Activated T-cell treated with anti-CD3 and anti-CD28 coated beads, Interleukin-2, amount 50 U/mL, for 1 hour (primary cell): Measurements from ENCODE around the gene PSKH1.
"Not testable (repeated sequence)": the region's sequence is repeated elsewhere in the genome, so short reads cannot be mapped to it uniquely, and the experiment has no call there.

Experiments used
- DNase-seq: peaks from one replicate; pipeline ENCODE4 v3.0.0-alpha.2; 2020

PSKH1 gene

DNA sequence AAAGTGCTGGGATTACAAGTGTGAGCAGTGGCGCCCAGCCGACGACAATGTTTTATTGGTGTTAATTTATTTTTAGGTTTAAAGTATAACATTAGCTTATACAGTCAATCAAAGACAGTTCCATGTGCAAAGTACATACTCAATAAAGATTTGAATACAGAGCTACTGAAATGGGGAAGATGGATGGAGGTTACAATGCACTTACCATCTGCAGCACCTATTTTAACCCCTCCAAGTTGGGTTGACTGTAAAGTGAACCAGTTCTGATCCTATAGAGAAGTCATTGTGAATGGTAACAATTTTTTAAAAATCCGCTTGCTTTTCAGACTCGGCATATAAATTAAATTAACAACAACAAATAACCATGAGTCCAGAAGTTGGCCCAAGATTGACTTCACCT lies 679 bp upstream of the PSKH1 start:
- no peak for DNase-seq

DNA sequence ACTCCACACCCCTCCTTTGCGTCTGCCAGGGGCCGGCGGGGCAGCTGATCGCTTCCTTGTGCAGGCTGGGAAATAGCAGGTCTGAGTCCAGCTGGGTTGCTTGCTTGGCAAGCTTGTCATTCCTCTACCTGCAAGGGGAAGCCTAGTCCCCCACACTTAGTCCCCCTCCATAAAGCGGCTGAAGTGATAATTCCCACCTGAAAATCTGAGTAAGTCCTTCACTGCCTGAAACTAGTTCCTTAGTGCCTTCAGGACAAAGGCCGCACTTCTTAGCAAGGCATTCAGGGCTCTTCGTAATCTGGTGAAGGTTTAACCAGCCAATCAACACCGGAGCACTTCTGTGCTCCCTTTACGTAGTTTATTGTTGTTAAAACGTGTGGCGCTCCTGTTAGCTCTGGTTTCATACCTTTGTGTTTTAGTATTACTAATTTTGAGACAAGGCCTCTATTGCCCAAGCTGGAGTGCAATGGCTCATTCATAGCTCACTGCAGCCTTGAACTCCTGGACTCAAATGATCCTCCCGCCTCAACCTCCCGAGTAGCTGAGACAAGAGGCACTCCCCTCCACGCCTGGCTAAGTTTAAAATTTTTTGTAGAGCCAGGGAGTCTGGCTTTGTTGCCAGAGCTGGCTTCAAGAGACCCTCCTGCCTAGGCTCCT lies 817 bp downstream of the PSKH1 start:
- DNase-seq, result no peak

DNA sequence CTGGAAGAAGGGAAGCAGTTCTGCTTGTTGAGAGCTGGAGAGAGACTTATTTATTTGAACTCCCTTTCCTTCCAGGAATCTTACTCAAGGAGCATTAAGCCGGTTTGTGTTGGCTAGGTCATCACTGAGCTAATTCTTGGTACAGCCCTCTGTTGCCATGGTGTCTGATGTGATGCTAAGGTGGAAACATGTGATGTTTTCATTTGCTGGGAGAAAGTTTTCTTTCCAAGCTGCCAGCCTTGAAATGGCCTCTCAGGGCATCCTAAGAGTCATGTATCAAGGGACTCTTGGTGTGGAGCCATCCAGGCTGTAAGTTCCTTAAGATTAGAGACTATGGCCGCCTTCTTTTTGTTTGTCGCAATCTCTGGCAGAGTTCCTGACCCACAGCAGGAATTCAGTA lies 4.2 kb downstream of the PSKH1 start:
- no peak for DNase-seq

- DNase-seq, result no peak
Observed at GRCh38 chr16:67901734-67902133, 8.7 kb downstream of the PSKH1 start.

DNA sequence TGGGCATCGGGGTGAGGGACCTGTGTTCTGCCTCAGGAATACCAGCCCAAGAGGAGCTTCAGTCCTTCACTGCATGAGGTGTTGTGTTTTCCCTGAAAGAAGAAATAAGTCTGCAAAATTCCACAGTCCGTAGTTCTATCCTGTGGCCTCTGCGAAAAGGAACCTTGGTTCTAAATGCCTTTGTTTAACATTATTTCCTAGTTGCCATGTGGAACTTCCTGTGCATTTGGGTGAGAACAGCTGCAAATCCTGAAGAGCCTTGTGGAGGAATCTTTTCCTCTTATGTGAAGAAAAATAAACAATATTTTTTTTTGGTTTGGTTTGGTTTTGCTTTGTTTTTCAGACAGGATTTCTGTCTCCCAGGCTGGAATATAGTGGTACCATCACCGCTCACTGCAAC lies 9.8 kb downstream of the PSKH1 start:
- DNase-seq, result no peak

- no peak for DNase-seq
Observed at GRCh38 chr16:67907397-67908180, 14.5 kb downstream of the PSKH1 start.

DNA sequence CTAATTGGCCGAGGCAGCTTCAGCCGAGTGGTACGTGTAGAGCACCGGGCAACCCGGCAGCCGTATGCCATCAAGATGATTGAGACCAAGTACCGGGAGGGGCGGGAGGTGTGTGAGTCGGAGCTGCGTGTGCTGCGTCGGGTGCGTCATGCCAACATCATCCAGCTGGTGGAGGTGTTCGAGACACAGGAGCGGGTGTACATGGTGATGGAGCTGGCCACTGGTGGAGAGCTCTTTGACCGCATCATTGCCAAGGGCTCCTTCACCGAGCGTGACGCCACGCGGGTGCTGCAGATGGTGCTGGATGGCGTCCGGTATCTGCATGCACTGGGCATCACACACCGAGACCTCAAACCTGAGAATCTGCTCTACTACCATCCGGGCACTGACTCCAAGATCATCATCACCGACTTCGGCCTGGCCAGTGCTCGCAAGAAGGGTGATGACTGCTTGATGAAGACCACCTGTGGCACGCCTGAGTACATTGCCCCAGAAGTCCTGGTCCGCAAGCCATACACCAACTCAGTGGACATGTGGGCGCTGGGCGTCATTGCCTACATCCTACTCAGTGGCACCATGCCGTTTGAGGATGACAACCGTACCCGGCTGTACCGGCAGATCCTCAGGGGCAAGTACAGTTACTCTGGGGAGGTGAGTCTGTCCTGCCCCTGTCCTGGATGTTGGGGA lies 16.1 kb downstream of the PSKH1 start:
- DNase-seq, result no peak

DNA sequence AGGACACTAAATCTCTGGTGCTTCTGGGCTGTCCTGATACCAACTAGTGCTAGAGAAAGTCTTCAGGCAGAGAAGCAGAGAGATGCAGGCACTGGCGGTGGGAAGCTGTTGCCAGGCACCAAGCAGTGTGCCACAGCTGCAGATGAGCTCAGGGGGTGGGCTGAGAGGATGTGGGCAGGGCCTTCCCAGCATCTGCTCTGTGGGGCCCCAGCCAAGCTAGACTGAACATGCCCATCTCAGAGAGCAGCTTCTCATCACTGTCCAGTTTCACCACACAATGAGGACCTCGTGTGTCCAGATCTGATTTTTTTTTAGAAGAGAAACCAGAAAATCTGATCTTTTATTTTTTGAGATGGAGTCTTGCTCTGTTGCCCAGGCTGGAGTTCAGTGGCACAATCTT lies 17.1 kb downstream of the PSKH1 start:
- DNase-seq, result no peak

DNA sequence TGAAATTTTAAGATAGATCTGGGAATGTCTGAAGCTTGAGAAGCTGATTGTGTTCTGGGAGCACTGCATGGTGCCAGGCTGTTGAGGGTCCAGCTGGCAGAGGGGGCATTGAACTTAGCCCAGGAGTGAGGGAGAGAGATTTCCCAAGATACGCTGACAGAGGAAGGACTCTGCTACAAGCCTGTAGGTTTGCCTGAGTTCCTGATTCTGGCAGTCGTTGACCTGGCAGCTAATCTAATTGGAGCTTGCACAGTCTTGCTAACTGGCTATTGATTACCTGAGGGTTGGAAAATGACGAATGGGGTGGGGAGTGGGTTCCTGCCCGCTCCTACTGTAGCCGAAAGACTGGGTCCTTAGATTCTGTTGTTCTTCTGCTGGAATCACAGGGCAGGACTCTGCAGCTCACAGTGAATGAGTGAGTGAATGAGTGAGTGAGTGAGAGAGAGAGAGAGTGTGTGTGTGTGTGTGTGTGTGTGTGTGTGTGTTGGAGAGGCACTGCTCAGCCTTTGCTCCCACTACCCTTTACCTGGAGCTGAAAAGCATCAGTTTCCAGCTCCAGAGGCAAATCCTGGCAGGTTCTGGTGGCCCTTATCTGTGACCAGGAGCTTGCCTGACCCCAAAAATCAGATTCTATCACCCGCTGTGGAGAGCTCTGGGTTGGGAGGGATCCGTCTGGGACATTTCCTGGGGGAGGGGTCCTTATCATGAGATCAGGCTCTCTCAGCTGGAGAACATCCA lies 21.9 kb downstream of the PSKH1 start:
- no peak for DNase-seq

DNA sequence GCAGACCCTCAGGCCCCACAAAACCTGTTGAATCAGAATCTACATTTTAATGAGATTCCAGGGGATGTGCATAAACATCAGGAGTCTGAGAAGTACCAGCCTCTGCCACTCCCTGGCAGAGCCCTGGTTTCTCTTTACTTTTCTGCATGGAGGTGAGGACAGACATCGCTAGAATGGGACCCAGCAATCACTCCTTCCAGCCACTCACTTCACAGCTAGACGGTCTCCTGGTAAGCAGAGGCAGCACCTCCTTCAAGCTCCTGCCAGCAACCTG lies 22.4 kb downstream of the PSKH1 start:
- DNase-seq, result not testable (repeated sequence)

DNA sequence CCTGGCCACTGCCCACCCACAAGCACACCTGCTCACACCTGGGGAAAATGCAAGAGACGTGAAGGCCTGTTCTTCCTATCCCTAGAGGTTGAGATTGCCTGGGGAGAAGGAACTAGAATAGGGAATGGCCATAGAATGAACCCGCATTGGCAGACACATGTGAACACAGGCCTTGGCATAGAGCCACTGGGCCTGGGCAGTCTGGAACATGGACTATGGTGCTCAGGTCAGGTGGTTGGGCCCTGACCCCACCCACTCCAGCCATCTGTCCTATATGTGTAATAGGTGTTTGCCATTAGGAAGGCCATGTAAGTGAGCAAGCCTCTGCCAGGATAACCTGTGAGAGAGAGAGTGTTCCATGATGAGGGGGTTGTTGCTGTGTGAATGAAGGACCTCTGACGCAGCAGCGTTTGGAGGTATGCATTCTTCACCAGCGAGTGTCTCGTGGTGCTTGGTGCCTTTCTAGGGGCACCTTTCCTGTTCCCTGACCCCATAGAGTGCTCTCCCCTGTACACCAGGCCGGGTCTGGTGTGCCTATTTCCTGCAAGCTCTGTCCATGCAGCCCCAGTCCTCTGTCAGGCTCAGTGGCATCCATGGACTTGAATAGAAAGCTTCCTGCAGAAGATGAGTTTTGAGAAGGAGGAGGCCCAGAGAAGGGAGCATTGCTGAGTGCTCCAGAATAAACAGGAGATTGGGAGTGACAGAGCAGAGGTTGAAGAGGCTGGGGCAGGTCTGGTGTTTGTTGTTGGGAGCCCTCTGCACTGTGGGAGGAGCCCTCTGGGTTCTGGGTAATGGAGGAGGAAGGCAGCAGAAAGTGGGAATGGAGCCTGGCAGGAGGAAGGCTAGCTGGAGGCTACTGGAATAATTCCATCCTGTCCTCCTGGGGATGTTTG lies 23.0 kb downstream of the PSKH1 start:
- no peak for DNase-seq

DNA sequence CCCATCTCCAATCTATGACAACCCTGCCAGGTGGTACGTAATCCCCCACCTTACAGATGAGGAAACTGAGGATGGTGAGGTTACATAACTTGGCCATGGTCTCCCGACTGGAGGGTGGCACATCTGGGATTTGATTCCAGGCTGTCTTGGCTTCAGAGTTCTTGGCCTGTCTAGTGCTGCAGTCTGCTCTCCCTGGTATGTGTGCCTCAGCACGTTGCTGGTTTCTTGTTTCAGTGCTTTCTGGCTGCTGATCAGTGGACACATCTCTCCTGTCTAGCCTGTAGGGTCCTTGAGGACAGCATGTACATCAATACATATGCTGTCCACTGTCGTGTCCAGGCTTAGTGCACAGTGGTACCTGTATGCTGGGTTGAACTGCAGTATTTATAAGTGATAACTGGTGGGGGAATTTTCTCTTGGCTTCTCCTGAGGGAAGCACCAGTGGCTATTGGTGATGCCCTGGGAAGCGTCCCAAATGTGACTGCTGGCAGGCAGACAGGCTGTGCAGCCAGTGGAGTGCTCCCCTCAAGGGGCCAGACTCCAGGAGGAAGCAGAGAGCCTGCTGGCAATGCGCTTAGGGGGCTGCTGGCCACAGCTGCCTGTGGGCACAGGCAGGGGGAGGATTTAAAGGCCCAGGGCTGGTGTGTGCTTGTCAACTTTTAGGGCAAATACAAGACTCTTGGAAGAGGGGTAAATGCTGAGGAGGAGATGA lies 24.2 kb downstream of the PSKH1 start:
- no peak for DNase-seq

GRCh38 chr16:67917852-67918236 lies 24.8 kb downstream of the PSKH1 start:
- DNase-seq, result no peak

- no peak for DNase-seq
Observed at GRCh38 chr16:67919622-67920221, 26.7 kb downstream of the PSKH1 start.

DNA sequence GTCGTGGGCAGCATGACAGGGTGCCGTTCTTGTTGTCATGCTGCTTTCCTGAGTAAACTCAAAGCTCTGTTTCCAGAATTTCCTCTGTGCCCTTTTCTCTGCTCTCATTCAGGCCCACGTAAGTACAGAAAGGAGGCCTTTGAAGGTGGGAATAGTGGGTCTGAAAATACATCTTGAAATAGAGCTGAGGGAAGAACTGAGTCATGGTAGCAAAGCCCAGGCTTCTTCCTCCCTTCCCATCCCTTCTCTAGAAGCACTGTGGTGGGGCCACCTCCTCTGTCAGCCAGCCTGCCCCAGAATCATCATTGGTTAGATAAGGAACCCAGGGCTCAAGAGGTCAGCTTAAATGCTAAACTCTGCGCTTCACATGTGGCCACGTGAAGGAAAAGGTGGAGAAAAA lies 29.2 kb downstream of the PSKH1 start:
- DNase-seq, result no peak

DNA sequence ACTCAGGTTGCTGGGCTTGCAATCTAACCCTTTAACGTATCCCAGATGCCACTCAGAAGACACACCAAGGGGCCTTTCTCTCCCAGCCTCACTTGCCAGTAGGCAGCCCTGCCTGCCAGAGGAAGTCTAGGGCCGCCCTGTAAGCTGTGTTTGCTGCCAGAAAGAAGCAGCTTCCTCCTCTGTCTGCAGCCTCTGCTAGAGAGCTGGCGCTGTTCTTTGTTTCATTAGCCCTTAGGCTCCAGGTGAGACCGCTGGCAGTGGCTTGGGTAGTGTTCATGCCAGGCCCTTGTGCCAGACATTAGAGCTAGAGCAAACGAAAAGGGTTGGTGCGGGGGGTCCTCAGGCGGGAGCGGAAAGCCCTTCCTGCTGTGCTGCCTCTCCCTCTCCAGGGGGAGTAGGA lies 29.7 kb downstream of the PSKH1 start:
- DNase-seq, result no peak

- no peak for DNase-seq
Observed at GRCh38 chr16:67923414-67924116, 30.5 kb downstream of the PSKH1 start.

- DNase-seq, result no peak
Observed at GRCh38 chr16:67924140-67924906, 31.3 kb downstream of the PSKH1 start.

DNA sequence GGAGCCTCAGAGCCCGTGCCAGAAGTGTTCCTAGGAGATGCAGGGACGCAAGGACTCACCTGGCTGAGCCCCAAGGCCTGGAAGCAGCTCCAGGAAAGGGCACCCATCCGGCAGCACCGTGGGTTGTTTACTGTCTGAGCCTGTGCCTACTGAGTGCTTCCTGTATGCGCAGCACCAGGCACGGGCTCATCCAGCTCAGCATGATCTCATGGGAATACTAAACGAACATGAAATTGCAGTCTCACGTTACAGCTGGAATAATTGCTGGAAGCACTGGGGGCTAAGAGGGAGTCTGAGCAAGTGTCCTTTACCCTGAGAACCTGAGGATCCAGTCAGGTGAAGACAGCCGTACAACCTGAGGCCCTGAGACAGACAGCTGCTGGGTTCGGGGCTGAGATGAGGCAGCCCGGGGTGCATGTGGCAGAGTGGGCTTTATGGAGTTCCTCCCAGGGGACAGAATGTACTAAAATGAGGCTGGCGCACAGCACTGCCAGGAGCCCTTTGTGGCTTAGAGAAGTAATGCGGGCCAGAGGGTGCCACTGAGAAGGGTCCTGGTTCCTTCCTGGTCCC lies 33.2 kb downstream of the PSKH1 start:
- no peak for DNase-seq
